Kasumi-1 (cell line): ENCODE results near the gene CNIH1.

ENCODE experiments used
- DNase-seq, 2 experiments: peaks; one replicate each; lab custom pipeline; 2025; lab: John Stamatoyannopoulos, UW

The CNIH1 gene

DNA sequence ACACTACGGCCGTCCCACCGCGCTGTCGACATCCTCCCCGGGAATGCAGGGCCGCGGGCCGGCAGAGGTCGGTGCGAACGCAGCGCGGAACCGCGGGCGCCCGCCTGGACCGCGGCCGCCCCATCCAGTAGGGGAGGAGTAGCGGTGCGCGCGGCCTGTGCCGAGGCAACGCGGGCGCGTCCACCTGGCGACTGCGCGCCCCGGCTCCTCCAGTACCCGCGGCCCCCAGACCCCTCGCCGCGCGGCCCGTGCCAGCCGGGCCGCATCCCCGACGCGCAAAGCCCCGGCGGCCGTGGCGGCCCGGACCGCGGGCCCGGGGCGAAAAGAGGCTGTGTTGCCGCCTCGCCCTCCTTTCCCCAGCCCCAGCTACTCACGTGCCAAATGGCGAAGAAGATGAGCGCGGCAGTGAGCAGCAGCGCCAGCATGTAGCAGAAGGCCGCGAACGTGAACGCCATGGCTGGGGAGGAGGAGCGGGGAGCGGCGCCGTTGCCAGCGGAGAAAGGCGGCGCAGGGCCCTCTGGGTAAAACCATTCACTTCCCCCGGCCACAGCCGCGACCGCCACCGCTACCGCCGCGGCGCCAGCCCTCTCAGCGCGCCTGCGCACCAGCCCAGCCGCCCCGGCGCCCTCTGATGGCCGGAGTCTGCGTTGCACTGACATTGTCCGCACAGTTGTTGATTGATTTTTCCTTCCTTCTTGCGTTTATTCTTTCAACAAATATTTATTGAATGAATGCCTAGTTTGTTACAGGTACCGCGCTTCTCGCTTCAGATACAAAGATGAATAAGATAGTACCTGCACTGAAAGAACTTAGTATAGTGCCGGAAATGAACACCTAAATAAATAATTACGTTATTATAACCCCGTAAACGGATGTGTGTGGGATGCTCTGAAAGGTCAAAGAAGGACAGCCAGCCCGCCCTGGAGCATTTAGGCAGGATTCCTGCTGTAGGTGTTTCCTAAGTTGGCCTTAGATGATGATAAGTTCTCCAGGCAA, at the start of gene CNIH1:
Gene CNIH1 (minus strand): TSS at position 502 of the 996 bp plus-strand sequence. CDS start 47 bp downstream, at position 455.
- peak; percentile 86 to 88 for DNase-seq

DNA sequence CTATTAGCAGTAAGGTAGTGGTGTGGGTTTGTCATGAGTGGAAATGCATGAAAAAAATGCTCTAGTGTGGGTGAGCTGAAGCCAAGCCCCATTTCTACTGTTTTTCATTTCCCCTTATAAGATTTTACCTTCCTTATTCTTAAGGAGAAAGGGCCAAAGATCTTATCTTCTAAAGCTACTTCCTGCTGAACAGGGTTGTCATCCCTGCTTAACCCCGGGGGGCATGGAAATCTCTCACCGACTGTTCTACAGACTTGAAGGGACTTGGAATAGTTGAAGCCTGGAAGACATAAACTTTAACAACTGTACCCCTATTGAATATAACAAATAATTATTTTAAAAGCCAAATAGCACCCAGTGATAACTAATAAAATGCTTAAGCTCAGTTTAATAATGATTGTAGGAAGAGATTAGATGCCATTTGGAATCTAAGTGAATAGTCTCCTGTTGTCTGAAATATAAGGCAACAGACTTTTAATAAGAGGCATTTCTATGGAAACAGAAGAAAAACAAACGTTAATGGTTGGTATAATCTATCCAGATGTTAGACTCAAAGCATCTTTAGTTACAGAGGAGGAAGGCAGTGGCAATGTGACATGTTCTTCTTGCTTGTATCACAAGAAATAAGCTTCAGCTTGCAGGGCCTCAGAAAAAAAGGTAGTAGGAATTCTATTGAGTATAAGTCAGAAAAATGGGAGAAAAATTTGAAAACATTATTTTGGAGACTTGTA, 49.4 kb upstream of the CNIH1 start:
- DNase-seq: no peak

DNA sequence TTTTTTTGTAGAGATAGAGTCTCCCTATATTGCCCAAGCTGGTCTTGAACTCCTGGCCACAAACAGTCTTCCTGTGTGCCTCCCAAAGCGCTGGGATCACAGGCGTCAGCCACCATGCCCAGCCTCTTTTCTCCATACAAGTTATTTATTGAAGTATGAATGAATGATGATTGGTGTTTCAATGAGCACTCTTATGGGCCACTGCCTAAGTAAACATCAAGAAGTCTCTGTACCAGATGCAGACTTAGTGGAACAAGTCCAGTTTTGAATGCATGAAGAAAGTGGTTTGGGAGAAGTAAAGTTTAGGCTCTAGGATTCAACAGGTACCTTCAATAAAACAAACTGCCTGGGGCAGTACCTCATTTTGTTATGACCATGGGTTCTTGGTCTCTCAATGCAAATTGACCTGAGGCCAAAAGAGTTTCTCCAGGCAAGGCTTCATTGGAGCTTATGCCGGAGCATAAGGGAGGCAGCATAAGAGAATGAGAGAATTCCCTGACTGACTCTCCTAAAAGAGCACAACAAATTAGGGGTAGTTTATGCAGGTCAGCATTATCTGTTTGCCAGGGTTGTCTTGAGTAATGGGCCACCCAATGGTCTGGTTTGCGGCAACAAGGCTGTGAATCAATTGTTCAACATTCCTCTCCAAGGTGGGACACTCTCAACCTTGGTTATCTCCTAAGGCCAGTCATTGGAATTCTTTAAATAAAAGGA, 48.7 kb upstream of the CNIH1 start:
- DNase-seq: no peak

DNA sequence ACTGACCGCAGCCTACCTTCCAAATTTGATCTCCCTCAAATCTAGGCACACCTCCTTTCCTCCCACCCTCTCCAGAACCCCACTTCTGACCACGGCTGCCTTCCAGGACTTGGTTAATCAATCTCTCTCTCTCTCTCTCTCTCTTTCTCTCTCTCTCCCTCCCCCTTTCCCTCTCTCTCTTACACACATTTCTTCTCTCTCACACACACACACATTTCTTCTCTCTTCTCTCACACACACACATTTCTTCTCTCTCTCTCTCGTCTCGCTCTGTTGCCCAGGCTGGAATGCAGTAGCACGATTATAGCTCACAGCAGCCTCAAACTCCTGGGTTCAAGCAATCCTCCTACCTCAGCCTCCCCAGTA, 48.1 kb upstream of the CNIH1 start:
- no peak for DNase-seq

DNA sequence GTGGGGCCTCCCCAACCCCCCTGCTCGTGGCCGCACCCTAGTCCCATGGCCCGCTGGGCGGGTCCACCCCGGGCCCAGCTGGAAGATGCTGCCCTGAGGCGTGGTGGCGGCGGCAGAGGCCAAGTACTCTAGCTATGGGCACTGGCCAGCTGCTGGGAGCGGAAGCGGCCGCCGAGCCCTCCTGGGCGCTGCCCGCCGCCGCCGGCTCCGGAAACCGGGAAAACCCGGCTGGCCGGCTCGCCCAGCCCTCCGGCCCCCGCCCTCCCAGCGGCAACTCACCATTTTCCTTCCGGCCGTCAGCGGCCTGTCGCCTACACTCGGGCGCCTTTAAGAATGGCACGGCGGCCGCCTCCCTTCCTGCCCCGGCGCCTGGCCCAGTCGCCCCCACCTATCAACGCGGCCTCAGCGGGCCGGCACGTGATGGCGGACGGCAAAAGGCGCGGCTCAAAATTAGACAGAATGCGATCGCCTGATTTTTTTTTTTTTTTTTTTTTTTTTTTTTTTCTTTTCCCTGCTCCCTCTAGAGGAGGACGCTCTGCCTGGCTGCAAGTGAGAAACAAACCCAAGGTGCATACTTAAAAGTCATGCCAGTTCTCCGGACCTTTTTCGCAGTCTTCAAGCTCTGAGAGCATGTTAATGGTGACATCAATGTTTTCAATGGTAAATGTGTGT, 47.6 kb upstream of the CNIH1 start, which contains the start of gene GMFB:
Gene GMFB (minus strand): TSS at position 335 of the 672 bp plus-strand sequence. CDS start 53 bp downstream, at position 282.
- peak; percentile 76 to 84 for DNase-seq

DNA sequence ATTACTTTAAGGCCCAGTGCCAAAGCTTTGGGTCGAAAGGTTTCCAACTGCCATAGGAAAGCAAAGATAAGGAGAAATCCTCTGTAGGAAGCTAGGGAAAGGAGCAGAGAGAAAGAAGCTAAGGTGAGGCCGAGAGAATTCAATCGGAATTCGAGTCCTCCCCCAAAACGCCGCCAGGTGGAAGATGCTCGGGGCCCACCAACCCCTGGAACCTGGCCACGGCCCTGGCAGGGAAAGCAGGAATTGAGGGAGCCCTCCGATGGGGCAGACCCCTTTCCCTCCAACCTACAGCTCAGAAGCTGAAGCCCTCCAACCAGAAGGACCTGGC, 47.1 kb upstream of the CNIH1 start:
- peak in 1 of 2 experiments; percentile 37 for DNase-seq

DNA sequence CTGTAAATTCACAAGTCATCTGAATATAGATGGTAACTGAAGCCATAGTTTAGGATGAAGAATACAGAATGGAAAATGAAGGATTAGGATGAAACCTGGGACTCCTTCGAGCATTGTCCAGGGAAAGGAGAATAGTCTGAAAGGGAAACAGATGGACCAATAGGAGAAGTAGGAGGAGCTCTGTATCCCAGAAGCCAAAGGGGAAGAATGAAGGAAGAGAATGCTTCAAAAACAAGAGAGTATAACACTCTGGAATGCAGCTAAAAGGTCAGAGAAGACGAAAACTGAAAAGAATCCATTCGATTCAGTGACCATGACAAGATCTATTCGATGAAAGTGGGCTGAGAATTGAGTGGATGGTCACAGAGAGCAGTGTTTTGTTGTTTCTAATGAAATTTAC, 46.6 kb upstream of the CNIH1 start:
- DNase-seq: peak; percentile 37 to 41

DNA sequence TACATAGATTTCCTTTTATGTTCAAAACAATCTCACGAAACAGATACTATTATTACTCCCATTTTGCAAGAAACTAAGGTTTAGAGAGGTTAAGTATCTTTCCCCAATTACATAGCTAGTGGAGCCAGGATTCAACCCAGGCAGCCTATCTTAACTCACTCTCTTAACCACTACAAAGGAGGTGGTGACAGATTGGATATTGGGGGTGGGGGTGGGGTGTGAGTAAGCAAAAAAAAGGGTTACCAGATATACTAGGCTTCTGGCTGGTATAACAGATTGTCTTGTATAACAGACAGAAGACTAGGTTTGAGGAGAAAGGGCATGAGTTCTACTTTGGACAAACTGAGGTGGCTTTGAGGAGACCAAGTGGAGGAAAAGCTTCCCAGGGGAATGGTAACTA, 45.5 kb upstream of the CNIH1 start:
- DNase-seq: no peak

DNA sequence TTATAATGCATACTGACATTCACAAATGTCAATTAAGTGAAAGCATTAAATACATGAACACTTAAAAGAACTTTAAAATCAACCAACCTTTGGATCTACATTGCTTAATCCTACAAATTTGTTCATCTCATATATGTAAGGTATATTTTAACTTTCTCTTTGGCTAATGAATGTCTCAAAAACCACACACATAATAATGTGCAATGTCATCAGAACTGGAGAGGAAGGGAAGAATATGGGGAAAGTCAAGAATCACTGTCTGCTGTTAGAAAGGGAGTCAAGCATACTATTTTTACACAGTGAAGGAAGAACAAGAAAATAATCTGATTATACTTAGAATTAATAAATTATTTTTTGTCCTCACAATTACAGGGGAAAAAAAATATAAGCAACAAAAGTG, 42.7 kb upstream of the CNIH1 start:
- no peak for DNase-seq

DNA sequence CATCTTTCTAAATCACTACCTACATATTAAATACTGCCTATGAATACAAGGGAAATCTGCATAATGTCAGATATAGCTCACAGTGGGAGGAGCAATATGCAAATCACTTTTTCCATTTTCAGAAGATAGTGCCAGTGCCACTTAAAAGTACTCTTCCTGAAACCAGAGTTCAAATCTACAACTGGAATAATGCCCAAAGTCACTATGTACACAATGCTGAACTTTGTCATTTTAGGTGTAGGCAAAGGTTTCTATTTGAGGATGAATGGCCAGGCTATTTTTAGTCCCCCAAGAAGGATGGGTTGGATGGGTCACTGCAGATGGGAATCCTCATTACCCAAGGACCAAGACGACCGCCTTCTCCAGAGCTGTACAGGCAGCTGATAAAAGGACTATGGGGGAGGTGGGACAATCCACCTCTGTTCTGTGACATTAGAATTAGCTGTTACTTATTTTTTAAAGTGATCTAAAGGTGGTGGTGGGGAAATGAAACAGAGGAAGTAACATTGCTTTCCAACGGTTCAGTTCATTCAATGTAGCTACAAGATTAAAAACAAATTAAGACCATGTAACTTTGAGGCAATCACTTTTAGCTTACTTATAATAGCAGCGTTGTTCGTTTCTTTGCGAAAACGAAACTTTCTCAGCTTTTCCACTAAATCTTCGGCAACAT, 42.0 kb upstream of the CNIH1 start:
- DNase-seq: no peak

DNA sequence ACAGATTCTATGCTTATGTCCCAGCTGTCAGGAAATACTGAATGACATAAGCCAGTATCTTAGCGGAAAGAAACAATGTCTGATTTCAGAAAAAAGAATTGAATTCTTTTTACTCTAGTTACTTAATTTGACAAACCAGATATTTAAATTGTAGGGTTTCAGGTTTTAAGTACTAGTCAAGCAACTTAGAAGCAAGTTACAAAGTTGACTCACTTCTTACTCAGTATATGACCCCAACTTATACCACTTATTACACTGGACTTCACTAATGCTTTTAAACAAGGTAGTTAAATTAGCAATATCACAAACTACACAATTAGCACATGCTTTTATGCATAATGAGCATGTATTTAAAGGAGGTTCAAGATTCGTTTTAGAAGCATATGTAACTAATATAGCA, 40.5 kb upstream of the CNIH1 start:
- no peak for DNase-seq

DNA sequence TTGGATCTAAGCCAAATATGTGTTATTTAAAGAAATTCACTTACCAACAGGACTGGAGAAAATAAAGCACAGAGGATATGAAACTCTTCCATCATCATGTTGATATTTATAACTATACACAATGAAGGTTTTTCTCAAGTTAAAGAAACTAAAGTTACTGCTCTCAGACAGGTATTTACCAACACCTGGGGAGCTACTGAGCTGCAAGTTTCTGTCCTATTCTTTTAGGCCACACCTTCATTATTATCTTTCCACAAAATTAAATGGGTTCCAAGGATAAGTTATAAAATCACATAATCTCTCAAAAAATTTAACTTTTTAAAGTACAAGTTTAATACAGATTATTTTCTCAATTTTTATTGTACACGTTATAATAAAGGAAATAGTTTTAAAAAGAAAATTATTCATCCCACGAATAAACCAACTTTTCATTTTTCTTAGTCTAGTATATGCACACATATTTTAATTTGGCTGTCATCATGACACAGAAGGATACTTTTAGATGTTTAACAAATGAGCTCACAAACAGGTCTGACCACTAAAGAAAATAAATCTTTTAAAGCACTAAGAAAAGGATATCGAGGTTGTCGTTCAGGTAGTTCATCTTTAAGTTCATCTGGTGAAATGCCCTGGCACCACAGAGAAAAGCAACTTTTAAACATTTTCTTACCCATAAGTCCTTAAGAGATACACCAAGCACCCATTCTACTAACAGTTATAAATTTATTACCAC, 39.8 kb upstream of the CNIH1 start:
- DNase-seq: no peak

DNA sequence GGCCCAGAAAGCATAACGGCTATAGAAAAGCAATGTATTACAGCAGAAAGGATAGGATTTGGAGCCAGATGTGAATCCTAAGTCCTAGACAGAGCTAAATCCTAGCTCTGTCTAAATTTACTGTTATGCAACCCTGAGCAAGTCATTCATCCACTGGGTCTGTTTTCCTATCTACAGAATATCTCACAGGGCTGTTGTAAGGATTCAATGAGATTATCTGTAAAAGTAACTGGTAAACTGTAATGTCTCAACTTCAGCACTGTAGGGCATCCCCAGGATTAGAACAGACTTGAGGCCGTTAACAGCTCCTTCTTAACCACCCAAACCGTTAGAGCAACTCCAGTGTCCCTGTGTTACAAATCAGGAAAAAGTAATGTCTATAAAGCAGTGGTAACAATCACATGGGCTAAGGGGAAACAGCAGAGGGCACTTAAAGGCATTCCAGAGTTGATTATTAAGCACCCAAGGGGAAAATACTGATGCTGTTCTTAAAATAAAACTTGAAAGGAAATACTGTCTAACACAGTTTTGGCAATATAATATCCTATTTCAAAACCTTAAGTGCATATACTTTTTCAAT, 37.6 kb upstream of the CNIH1 start:
- DNase-seq: no peak

DNA sequence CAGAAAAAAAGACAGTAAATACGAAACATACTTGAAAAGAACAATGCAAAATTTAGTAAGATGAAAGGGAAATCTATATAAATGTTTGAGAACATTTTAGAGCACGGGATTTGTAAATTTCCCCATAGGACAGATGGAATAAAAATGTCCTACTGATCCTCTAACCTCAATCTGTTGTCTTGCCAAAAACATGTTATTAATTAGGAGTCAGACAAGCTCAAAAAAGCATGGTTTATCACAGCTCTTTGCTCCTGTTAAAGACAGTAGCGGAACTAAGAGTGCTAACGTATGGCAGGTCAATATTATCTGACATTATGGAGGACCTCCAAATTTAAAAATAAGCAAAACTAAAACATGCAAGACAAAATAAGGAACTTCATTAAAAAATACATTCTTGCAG, 34.7 kb upstream of the CNIH1 start:
- no peak for DNase-seq

DNA sequence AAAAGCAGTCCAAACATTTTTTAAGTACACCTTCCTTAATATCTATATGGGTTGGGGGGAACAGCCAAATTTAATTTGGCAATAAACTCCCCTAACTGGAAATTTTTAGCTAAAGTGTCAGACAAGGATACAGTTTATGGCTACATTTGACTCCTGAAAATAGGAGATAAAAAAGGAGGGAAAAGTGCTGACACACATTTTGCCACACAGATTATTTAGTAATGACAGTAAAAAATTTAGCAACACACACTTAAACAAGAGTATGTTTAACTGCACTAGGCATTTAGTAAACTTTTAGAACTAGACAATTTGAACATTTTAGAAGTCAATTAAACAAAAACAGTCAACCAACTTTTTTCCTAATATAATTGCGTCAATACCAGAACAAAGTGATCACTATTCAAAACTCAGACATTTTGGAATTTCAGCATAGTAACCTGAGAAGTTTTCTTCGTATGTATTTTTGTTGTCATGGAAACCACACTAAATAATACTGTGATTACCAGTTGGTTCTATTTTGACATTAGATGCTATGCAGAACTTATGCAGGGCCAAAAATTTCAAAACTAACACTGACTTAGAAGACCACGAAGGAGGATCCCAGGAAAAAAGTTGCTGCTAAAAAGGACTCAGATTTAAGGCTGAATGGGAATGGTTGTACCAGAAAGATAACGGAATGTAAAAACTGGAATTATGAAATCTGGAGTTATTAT, 34.2 kb upstream of the CNIH1 start:
- DNase-seq: no peak

DNA sequence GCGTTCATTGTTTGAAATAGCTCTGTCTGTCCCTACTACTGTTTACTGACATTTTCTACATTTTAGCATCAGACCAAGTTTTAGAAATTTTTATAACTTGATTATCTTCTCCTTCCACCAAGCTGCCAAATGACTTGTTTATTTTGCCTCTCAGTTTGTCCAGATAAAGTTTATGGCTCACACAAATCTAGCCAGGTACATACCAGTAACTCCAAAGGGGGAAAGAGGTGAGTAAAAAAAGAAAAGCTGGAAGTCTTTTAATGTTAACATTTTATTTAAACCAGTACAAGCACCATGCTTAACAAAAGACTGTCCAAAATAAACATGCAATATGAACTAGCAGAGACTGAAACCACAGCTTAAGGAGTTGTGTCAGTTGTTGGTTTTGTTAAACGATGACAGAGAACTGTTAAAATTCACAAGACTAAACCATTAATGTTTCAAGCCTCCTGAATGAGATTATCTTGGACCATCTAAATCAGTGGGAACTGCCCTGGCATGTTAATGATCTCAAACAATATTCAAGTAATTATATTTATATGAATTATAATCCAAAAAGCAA, 33.1 kb upstream of the CNIH1 start:
- no peak for DNase-seq

DNA sequence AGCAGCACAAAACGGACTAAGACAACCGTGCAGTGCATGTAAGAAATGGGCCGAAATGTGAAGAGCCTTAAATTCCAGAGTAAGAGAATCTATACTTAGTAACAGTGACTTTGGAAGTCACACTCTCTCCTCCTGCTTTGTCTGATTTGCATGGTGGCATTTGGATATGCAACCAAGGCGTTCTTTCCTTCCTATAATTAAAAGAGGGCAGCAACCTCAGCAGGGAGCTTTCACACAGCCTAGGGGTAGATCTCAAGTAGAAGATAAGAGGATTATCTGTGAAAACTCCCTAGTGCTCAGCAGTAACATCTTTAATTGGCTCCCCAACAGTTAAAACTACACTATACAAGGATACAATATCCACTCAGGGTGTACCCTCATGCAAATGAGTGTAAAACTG, 31.1 kb upstream of the CNIH1 start:
- DNase-seq: no peak

DNA sequence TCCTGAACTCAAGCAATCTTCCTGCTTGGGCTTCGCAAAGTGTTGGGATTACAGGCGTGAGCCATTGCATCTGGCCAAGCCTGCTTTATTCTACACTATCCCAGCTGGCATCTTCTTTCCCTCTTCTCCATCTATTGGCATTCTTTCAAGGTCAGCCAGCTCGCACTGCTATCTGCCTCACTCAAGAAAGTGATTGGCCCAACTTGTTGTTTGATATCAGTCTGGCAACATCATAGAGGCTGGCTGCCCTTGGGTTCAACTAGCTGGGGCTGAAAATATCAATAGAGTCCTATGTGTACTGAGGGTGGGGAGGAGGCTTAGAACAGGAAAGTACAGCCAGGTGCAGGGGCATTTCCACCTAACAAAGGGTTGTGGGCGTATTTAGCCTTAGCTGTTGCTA, 30.5 kb upstream of the CNIH1 start:
- DNase-seq: no peak

DNA sequence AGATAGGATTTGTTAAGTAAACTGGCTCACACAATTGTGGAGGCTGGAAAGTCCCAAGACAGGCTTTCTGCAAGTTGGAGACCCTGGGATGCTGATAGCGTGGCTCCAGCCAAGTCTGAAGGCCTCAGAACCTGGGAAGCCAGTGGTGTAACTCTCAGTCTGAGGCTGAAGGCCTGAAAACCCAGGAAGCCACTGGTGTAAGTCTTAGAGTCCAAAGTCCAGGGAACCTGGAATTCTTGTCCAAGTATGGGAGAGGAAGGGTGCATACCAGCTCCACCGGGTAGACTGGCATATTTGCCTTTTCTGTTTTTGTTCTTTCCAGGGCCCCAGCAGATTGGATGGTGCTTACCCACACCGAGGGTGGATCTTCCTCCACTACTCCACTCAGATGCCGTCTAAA, 29.5 kb upstream of the CNIH1 start:
- no peak for DNase-seq
